GM13977 (cell line): ENCODE data around the gene CRYAB.

ENCODE experiments used
- DNase-seq: peaks from one replicate; pipeline ENCODE4 v3.0.0; 2012; ENCODE audit warnings: low spot score
- CTCF ChIP-seq: IDR thresholded peaks from 2 replicates; pipeline ENCODE4 v1.5.1; 2012; ENCODE audit warnings: mild to moderate bottlenecking, control low read depth; ENCODE audit not compliant: insufficient read depth; ENCODE audit errors: extremely low read depth, missing control alignments
- in situ Hi-C: fragments of 300-500 bp; cut with MboI; formaldehyde crosslinking; loops from one replicate; pipeline ENCODE4 v1.12.0; 2022; ENCODE audit warnings: low sequenced_read_pairs, low pct_unique_long_range_greater_than_20kb, mixed read lengths, inconsistent platforms; ENCODE audit not compliant: unreplicated experiment

Gene CRYAB

GRCh38 chr11:111870886-111871692 is 40.5 kb downstream of the CRYAB start, which contains the start of gene ALG9:
Gene ALG9, minus strand, starts transcription at chr11:111871581. Its CDS starts 99 bp downstream, at chr11:111871482.
- TF ChIP-seq CTCF = no peak
- peak; percentile 89 for DNase-seq
- in situ Hi-C loops = no loop called here

GRCh38 chr11:111870522-111870885 is 41.1 kb downstream of the CRYAB start:
- DNase-seq = no peak
- no peak for TF ChIP-seq CTCF
- in situ Hi-C loops = no loop called here

GRCh38 chr11:111870113-111870512 is 41.5 kb downstream of the CRYAB start:
- DNase-seq = no peak
- TF ChIP-seq CTCF = no peak
- in situ Hi-C loops = no loop called here

- in situ Hi-C loops = no loop called here
- no peak for DNase-seq
- TF ChIP-seq CTCF = no peak
Measured at GRCh38 chr11:111860257-111860656, 51.3 kb downstream of the CRYAB start.
